NCI-H345 treated with DMSO at 0.1 percent for 48 hours (cell line): ENCODE data around the gene GNG13.

Experiments
- DNase-seq: peaks from one replicate; lab custom pipeline; 2025; ENCODE audit not compliant: unreplicated experiment; lab: John Stamatoyannopoulos, UW

The GNG13 gene

DNA sequence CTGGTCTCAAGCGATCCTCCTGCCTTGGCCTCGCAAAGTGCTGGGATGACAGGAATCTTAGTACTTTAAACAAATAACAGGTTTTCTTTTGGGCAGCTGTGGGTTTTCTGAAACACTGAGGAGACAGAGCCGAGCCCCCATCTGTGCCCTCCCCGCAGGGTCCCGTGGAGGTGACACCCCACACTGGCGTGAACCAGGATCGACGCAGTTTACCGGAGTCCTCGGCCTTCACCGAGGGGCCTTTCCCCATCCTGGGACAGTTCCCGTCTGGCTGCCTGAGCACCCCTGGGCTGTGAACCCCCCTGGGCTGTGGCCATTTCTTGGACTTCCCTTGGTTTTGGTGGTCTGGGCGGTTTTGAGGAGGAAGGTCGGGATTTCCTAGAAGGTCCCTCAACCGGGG, 15.3 kb upstream of the GNG13 start:
- no peak for DNase-seq

DNA sequence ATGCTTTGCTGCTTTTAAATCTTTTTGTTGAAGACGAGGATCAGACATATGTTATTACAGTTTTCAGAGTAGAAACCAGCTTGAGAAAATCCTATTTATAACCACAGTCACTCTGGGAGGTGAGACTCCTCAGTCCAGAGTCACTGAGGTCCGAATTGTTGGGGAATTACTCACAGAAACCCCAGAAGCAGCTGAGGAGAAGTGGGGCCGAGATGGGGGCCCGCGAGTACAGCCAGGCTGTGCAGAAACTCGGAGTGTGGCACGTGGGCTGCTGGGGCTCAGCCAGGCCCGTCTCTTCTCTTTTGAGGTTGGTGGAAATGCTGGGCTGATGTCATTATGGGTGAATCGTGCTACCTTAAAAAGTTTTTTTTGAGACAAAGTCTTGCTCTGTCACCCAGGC, 14.4 kb upstream of the GNG13 start:
- DNase-seq: no peak

DNA sequence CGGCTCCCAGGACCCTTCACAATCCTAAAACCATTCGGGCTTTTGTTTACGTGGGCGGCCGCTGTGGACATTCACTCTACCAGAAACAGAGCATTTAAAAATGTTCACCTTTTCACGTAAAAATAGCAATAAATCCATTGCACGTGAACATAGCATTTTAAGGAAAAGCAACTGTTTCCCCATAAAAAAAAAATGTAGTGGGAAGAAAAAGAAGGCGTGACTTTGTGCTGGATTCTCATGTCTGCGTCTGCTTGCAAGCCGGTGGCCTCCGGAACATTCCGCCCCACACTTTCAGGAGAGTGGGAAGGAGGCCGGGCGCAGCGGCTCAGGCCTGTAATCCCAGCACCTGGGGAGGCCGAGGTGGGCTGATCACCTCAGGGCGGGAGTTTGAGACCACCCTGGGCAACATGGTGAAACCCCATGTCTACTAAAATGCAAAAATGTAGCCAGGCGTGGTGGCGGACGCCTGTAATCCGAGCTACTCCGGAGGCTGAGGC, 13.4 kb upstream of the GNG13 start:
- no peak for DNase-seq

DNA sequence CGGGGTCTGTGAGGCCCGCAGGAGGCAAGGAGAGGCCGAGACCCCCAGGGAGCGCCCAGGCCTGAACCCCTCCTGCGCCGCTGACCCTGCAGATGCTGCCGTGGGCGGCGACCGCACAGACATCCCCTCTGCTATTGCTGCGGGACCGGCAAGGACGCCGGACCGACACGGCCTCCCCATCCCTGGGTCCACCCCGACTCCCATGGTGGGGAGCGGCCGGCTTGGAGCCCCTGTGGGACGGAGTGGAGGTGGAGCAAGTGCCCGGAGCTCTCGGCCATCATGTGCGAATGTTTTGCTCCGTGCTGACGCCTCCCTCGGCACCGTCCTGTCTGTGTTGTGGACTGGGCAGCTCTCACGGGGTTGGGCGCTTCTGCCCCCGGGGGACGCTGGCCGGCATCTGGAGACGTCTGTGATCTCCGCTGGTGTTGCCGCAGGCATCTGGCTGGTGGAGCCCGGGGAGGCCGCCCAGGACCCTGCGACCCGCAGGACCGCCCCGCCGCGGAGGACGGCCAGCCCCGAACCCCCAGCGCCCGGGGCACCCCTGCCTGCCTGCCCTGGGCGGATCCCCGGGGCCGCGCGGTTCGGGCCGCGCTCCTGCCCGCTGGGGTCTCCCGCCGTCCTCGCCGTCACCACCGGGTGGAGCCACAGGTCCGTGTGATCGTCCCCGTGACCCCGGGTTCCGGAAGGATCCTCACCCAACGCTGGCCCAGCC, 12.8 kb upstream of the GNG13 start:
- DNase-seq: peak; percentile 21

GRCh38 chr16:808085-808386, 7.5 kb upstream of the GNG13 start:
- no peak for DNase-seq

DNA sequence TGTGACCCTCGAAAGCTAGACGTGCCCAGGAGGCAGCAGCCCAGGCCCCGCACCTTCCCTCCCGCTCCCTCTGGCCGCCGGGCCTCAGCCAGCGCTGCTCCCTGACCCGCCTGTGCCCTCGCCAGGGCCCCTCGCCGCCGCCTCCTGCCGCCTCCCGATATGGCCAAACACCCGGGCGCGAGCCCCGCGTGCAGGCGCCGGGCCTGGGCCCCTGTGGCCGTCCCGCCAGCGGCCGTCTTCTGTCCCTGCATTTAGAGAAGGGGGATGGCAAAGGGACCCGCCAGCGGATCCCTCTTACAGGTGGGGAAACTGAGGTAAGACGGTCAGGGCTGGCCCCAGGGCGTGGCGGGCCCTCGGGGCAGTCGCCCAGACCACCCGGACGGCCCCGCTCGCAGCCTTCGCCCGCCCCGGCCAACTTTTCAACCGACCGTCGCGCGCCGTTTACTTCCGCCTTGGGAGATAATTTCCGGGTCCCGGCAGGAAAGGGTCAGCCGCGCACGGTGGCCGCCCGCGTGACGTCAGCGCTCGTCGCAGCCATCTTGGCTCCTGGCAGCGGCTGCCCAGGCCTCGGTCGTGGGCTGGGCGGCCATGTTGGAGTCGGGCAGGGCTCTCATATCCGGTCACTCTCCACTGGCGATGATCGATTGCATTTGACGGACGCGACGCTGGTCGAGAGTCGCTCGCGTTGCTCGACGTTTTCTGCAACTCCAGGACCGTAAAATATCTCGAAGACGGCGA, 7.0 kb upstream of the GNG13 start:
- DNase-seq: peak; percentile 52

- DNase-seq: no peak
These were observed 4.9 kb upstream of the GNG13 start for GRCh38 chr16:805474-805873.

DNA sequence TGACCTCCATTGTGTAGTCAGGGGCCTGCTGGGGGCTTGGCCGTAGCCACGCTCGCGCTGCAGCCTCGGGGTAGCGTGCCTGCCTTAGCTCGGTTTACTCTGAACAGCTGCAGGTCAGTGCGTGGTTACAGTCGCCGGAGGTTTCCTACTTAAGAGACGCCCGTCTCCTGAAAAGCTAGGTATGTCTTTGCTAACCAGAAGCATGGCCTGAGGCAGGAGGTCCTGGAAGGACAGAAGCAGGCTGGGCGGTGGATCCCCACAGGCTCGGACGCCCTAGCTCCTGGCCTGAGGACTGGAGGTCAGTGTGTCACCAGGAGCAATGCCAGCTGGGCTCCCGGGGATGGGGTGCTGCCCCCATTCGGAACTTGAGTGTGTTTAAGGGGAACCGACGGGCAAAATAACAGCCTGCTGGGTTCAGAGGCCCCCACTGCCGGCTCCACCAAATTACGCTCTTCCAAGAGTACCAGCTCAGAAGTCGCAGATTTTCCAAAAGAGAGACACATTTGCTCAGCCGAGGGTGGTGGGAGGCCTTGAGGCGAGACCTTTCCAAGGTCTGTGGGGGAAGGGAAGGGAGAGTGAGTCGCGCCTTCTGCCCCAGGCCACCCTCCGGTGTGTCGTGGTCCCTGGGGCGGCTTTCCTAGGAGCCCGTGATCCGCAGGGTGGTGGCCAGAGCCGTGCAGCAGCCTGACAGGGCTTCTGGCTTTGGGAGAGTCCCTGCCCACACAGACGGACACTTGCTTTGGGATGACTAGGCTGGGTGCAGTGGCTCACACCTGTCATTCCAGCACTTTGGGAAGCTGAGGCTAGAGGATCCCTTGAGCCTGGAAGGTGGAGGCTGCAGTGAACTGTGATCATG, 3.9 kb upstream of the GNG13 start:
- DNase-seq: no peak

DNA sequence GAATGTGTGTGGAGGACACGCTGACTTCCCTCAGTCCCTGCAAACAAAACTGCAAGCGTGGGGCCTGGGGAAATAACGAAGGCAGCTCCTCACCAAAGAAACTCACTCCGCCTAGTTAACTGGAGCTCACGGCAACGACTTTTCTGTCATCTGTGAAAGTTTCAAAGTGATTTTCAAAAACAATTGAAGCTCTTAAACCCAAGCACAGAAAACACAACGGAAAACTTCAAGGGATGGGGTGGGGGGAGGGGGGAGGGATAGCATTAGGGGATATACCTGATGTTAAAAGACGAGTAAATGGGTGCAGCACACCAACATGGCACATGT, 3.2 kb upstream of the GNG13 start:
- no peak for DNase-seq

GRCh38 chr16:802914-803753, 2.6 kb upstream of the GNG13 start:
- DNase-seq: no peak

DNA sequence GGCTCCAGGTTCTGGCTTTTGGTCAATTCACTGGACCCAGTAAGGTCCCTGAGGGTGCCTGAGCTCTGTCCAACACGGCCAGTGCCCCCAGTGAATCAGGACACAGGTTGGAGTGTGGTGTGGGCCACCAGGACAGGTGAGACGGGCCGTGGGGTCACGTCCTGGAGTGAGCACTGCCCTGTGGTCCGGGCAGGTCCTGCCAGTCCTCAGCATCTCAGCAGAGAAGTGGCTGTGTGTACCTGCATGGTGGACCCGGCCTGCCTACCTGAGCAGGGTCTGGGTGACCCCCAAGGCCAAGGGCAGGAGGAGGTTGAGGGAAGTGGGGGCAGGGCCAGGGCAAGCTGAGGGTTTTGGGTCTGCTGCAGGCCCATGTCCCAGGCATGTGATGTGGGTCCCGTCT, 1.9 kb upstream of the GNG13 start:
- no peak for DNase-seq

DNA sequence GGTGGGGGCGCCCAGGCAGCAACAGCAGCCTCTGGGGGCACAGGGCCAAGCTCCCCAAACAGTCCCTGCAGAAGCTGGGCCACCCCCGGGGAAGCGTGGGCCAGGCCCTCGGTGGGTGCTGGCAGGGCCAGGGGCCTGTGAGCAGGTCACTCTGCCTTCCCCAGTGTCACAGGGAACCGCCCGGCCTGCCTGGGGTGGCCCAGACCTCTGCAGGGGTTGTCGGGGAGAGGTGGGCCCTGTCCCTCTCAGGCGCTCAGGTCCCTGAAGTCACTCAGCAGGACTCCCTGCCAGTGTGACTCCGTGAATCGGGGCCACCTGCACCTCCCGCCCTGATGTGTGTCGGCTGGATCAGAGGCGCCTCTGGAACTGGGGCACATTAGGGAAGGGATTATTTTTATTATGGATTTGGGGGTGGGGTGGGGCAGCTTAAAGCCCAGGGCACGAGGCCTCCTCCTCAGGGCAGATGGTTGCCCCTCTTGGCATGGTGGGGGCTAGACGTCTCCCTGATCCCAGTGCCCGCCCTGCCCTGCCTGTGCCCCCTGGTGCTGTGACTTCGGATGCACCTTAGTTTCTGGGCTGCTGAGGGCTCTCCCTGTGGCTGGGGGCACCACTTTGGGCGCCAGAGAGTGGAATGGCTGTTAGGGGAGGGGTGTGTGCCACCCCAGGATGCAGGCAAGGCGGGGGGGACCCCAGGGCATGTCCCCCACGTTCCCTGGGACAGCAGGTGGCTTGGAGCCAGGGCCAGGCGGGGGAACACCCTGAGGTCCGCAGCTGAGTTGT, 1.2 kb upstream of the GNG13 start:
- DNase-seq: no peak

GRCh38 chr16:800834-801511, 439 bp upstream of the GNG13 start:
- DNase-seq: no peak

- no peak for DNase-seq
These were observed 1.2 kb downstream of the GNG13 start for GRCh38 chr16:799111-799947.

- no peak for DNase-seq
These were observed 1.9 kb downstream of the GNG13 start for GRCh38 chr16:798666-799065.

DNA sequence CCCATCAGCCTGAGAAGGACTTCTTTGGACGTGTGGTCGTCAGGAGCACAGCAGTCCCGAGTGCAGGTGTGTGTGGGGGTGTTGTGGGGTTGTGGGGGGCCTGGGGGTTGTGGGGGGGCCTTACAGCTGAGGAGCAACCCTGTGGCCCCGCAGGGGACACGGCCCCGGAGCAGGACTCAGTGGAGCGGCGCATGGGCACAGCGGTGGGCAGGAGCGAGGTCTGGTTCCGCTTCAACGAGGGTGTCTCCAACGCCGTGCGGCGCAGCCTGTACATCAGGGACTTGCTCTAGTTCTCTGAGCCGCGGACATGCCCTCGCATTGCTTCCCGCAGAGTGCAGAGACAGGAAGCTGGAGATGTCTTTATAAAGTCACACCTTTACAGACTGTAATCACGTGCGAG, 2.8 kb downstream of the GNG13 start:
- DNase-seq: no peak

DNA sequence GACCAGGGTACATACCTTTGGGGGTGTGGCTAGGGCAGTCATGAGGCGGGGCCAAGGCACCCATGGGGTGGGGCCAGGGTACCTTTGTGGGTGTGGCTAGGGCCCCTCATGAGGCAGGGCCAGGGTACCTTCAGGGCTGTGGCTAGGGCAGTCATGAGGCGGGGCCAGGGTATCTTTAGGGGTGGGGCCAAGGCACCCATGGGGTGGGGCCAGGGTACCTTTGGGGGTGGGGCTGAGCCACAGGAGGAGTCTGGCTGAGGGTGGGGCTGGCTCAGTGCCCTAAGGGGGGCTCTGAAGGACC, 3.5 kb downstream of the GNG13 start:
- DNase-seq: no peak

GRCh38 chr16:796296-797119, 4.0 kb downstream of the GNG13 start:
- DNase-seq: no peak
